ENCODE measurements around the gene ZBTB20. TPM values are rescaled to one million over a fixed set of nuclear protein-coding genes. Genes with fewer than 3 reads are reported as not detected.

The ZBTB20 gene
- total RNA-seq, 1 experiment from 2014 or later, result 10.7 TPM

DNA sequence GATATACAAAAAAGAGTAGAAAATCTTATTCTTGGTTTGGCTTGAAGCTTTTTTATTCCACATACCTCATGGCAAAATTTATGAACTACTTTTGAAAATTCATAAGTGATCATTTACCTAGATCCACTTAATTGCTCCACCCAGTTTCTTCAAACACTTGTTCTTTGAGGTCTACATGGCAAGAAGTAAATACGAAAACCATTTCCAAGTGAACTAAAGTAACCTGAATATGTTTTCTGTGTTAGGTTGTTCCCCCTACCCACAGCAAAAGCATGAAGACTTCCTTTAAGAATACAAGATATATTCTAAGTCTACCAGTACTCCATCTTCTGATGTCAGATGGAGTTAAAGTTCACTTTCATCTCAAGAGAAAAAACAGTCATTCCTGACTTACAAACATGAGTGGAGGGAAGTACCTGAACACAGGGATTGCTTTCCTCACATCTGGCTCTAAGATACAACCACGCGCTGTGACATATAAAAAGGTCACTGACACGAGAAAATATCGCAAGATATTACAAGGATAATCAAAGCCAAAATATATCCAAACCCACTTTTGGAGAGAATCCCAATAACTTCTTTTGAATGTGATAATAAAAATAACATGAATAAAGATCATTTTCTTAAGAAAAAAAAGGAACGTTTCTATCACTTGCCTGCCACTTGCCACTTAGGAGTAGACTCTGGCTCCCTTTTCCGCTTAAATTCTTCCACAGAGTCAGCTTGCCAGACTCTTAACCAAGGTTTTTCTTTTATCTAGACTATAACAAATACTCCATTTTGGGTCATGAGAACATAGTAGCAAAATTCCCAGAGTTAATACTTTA, 428.8 kb downstream of the ZBTB20 start:
- H3K4me1 Mint-ChIP-seq (ENCODE audit: insufficient read depth, unreplicated experiment), result peaks cover 6% of the 10 kb centered on the region
- no TSS peak for BruUV-seq (replicated peaks)
- no peaks in the 10 kb centered on the region for H3K36me3 Mint-ChIP-seq (ENCODE audit: insufficient read depth, unreplicated experiment)
- no peak overlapping the region for H3K27ac Mint-ChIP-seq (ENCODE audit: low read depth, unreplicated experiment)
- TF ChIP-seq CTCF (IDR thresholded peaks at IDR 0.05; ENCODE audit: unreplicated experiment), result no peak
- ChIA-PET POLR2A (no interaction called here), CTCF (interaction anchor here (0.5 kb wide), 1 partner anchor 78 kb away, joined by 3 read pairs; no protein-coding TSS in a partner anchor)
- no peak for DNase-seq (ENCODE audit: unreplicated experiment)
- H3K27me3 Mint-ChIP-seq (ENCODE audit: insufficient read depth, unreplicated experiment), result no peaks in the 10 kb centered on the region
- H3K4me3 Mint-ChIP-seq (ENCODE audit: unreplicated experiment), result no peak overlapping the region
- H3K9me3 Mint-ChIP-seq (ENCODE audit: unreplicated experiment), result no peaks in the 10 kb centered on the region
- intact Hi-C loops (cut with micrococcal nuclease), result no loop called here

- CTCF ChIA-PET, result no interaction called here
These were observed 430.2 kb downstream of the ZBTB20 start for GRCh38 chr3:114716916-114717315.

DNA sequence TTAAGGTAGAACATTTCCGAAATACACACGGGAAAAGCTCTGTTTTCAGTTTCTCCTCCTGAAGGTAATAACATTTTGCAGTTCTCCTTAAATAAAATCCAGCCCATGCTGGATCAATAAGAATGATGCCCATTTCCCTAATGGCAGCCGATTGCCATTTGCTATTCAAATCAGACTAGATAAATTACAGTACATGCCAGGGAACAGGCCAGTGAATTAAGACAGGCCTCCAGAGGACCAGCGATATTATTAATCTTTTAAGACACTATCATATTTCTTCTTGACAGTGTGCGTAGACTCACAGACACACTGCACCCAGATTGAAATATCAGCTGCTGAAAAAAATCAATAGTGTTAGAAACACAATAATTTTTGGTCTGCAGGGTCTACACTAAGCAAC, 431.0 kb downstream of the ZBTB20 start:
- no peaks in the 10 kb centered on the region for H3K36me3 Mint-ChIP-seq (ENCODE audit: insufficient read depth, unreplicated experiment)
- no peak for TF ChIP-seq CTCF (IDR thresholded peaks at IDR 0.05; ENCODE audit: unreplicated experiment)
- H3K9me3 Mint-ChIP-seq (ENCODE audit: unreplicated experiment), result no peaks in the 10 kb centered on the region
- DNase-seq (ENCODE audit: unreplicated experiment), result no peak
- BruUV-seq (replicated peaks), result no TSS peak
- no peaks in the 10 kb centered on the region for H3K27me3 Mint-ChIP-seq (ENCODE audit: insufficient read depth, unreplicated experiment)
- POLR2A ChIA-PET, result no interaction called here
- intact Hi-C loops (cut with micrococcal nuclease), result no loop called here
- CTCF ChIA-PET, result interaction anchor here (1.1 kb wide), 1 partner anchor 8 kb away, joined by 6 read pairs; no protein-coding TSS in a partner anchor
- H3K27ac Mint-ChIP-seq (ENCODE audit: low read depth, unreplicated experiment), result no peak overlapping the region
- no peak overlapping the region for H3K4me3 Mint-ChIP-seq (ENCODE audit: unreplicated experiment)
- no peaks in the 10 kb centered on the region for H3K4me1 Mint-ChIP-seq (ENCODE audit: insufficient read depth, unreplicated experiment)

More at GRCh38 chr3:114716916-114717315, 430.2 kb downstream of the ZBTB20 start:
- intact Hi-C loops (cut with micrococcal nuclease), result no loop called here
- no TSS peak for BruUV-seq (replicated peaks)
- Mint-ChIP-seq H3K4me3 (ENCODE audit: unreplicated experiment) (no peak overlapping the region), H3K27ac (ENCODE audit: low read depth, unreplicated experiment) (no peak overlapping the region), H3K4me1 (ENCODE audit: insufficient read depth, unreplicated experiment) (peaks cover 3% of the 10 kb centered on the region), H3K9me3 (ENCODE audit: unreplicated experiment) (no peaks in the 10 kb centered on the region), H3K27me3 (ENCODE audit: insufficient read depth, unreplicated experiment) (no peaks in the 10 kb centered on the region), H3K36me3 (ENCODE audit: insufficient read depth, unreplicated experiment) (no peaks in the 10 kb centered on the region)
- no peak for DNase-seq (ENCODE audit: unreplicated experiment)
- POLR2A ChIA-PET, result no interaction called here
- no peak for TF ChIP-seq CTCF (IDR thresholded peaks at IDR 0.05; ENCODE audit: unreplicated experiment)

GRCh38 chr3:114714957-114715460, 432.1 kb downstream of the ZBTB20 start:
- no peak for TF ChIP-seq CTCF (IDR thresholded peaks at IDR 0.05; ENCODE audit: unreplicated experiment)
- intact Hi-C loops (cut with micrococcal nuclease), result no loop called here
- Mint-ChIP-seq H3K4me1 (ENCODE audit: insufficient read depth, unreplicated experiment) (peaks cover 2% of the 10 kb centered on the region), H3K27ac (ENCODE audit: low read depth, unreplicated experiment) (no peak overlapping the region), H3K9me3 (ENCODE audit: unreplicated experiment) (no peaks in the 10 kb centered on the region), H3K36me3 (ENCODE audit: insufficient read depth, unreplicated experiment) (peaks cover 9% of the 10 kb centered on the region), H3K4me3 (ENCODE audit: unreplicated experiment) (no peak overlapping the region), H3K27me3 (ENCODE audit: insufficient read depth, unreplicated experiment) (no peaks in the 10 kb centered on the region)
- BruUV-seq (replicated peaks), result no TSS peak
- ChIA-PET POLR2A (interaction anchor here (0.6 kb wide), 1 partner anchor 316 kb away, joined by 3 read pairs; no protein-coding TSS in a partner anchor), CTCF (interaction anchor here (1.0 kb wide), 1 partner anchor 9 kb away, joined by 3 read pairs; no protein-coding TSS in a partner anchor)
- no peak for DNase-seq (ENCODE audit: unreplicated experiment)

All from MCF 10A (cell line).